Measurements from ENCODE around the gene TTC7B. TPM values are rescaled to one million over a fixed set of nuclear protein-coding genes. Genes with fewer than 3 reads are reported as not detected.

The TTC7B gene
- total and polyA plus RNA-seq, 7 donors: 18.9 to 97.0 (median 59.0) TPM

DNA sequence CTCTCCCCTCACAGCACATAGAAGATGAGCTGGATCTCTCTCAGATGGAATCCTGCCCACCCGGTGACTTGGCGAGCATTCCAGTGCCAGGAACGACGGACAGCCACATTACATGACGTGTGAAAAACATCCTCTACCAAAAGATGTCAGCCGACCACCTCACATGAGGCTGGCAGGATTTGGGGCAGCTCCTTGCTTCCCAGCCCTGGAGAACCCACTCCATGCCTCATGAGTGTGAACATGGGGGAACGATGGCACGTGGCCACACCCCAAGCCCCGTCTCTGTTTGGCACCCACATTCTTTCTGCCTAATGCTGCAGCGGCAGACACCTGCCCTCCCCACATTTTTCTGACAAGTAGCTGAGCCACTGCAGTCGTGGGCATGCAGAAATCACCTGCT lies 216.9 kb downstream of the TTC7B start:
- WGBS, 3 donors: 34 to 42% (median 35%) methylated on average over 11 of the region's 11 CpGs
- Histone ChIP-seq H3K27me3 (ENCODE audit: insufficient read depth in 3 of 3, low read length in 2 of 3) (no peaks in the 10 kb centered on the region), H3K9me3 (no peaks in the 10 kb centered on the region), H3K27ac (peak overlapping the region; percentile 23), H3K4me1 (peaks cover 15% of the 10 kb centered on the region), H3K36me3 (ENCODE audit: insufficient read depth in 1 of 2, low read depth in 1 of 2) (peaks cover 0 to 6% of the 10 kb centered on the region in 2 donors), H3K4me3 (no peak overlapping the region)
- ATAC-seq (peak; percentile 16 to 60 (median 38)), DNase-seq (no peak)
- intact Hi-C loops (cut with DNase I): no loop called here
- TF ChIP-seq CTCF (IDR thresholded peaks at IDR 0.05): no peak

- intact Hi-C loops (cut with DNase I): no loop called here
- DNase-seq (no peak), ATAC-seq (no peak)
- Histone ChIP-seq H3K4me3 (no peak overlapping the region), H3K27me3 (ENCODE audit: insufficient read depth in 3 of 3, low read length in 2 of 3) (no peaks in the 10 kb centered on the region), H3K4me1 (peaks cover 15% of the 10 kb centered on the region), H3K9me3 (no peaks in the 10 kb centered on the region), H3K27ac (no peak overlapping the region), H3K36me3 (ENCODE audit: insufficient read depth in 1 of 2, low read depth in 1 of 2) (peaks cover 0 to 12% of the 10 kb centered on the region in 2 donors)
- WGBS, 3 donors: 97 to 99% (median 98%) methylated on average over 15 of the region's 15 CpGs
- no peak for TF ChIP-seq CTCF (IDR thresholded peaks at IDR 0.05)
These were observed 218.3 kb downstream of the TTC7B start for GRCh38 chr14:90597961-90598360.

- Histone ChIP-seq H3K27ac (no peak overlapping the region), H3K4me3 (no peak overlapping the region), H3K4me1 (peaks cover 15% of the 10 kb centered on the region), H3K27me3 (ENCODE audit: insufficient read depth in 3 of 3, low read length in 2 of 3) (no peaks in the 10 kb centered on the region), H3K36me3 (ENCODE audit: insufficient read depth in 1 of 2, low read depth in 1 of 2) (peaks cover 0 to 24% of the 10 kb centered on the region in 2 donors), H3K9me3 (no peaks in the 10 kb centered on the region)
- 94 to 96% (median 95%) methylated on average over 8 of the region's 8 CpGs for WGBS, 3 donors
- no peak for ATAC-seq
- no peak for DNase-seq
- TF ChIP-seq CTCF (IDR thresholded peaks at IDR 0.05): no peak
- intact Hi-C loops (cut with DNase I): no loop called here
These were observed 219.5 kb downstream of the TTC7B start for GRCh38 chr14:90596733-90597132.

- intact Hi-C loops (cut with DNase I): no loop called here
These were observed 222.8 kb downstream of the TTC7B start for GRCh38 chr14:90593254-90594040.

More at GRCh38 chr14:90593254-90594040, 222.8 kb downstream of the TTC7B start:
- DNase-seq (no peak), ATAC-seq (no peak)
- peaks cover 0 to 40% of the 10 kb centered on the region in 2 donors for H3K36me3 ChIP-seq (ENCODE audit: insufficient read depth in 1 of 2, low read depth in 1 of 2)
- no peak overlapping the region for H3K4me3 ChIP-seq
- H3K27me3 ChIP-seq (ENCODE audit: insufficient read depth in 3 of 3, low read length in 2 of 3): no peaks in the 10 kb centered on the region
- TF ChIP-seq CTCF (IDR thresholded peaks at IDR 0.05): no peak
- no peaks in the 10 kb centered on the region for H3K9me3 ChIP-seq
- WGBS, 3 donors: 93 to 94% (median 93%) methylated on average over 25 of the region's 25 CpGs
- peaks cover under 1% of the 10 kb centered on the region for H3K4me1 ChIP-seq
- no peak overlapping the region for H3K27ac ChIP-seq

Measured in psoas muscle (tissue), 8 donors.